ENCODE results near the gene OSBPL5.

OSBPL5 gene

GRCh38 chr11:3148255-3148989 lies 16.7 kb downstream of the OSBPL5 start:
- no peak for DNase-seq

- no peak for DNase-seq
These were observed 17.5 kb downstream of the OSBPL5 start for GRCh38 chr11:3147626-3148025.

- no peak for DNase-seq
These were observed 17.9 kb downstream of the OSBPL5 start for GRCh38 chr11:3147257-3147619.

GRCh38 chr11:3146612-3147256 lies 18.4 kb downstream of the OSBPL5 start:
- DNase-seq = no peak

GRCh38 chr11:3145206-3145520 lies 19.9 kb downstream of the OSBPL5 start:
- DNase-seq = no peak

GRCh38 chr11:3144296-3145205 lies 20.6 kb downstream of the OSBPL5 start:
- no peak for DNase-seq

- DNase-seq = no peak
These were observed 21.8 kb downstream of the OSBPL5 start for GRCh38 chr11:3143136-3143880.

- DNase-seq = no peak
These were observed 24.9 kb downstream of the OSBPL5 start for GRCh38 chr11:3140291-3140603.

GRCh38 chr11:3139481-3140290 lies 25.4 kb downstream of the OSBPL5 start:
- peak; percentile 46 for DNase-seq

- no peak for DNase-seq
These were observed 26.0 kb downstream of the OSBPL5 start for GRCh38 chr11:3139086-3139440.

- DNase-seq = no peak
These were observed 26.7 kb downstream of the OSBPL5 start for GRCh38 chr11:3138178-3139085.

- peak; percentile 91 for DNase-seq
These were observed 27.5 kb downstream of the OSBPL5 start for GRCh38 chr11:3137486-3138177.

- DNase-seq = peak; percentile 65
These were observed 28.3 kb downstream of the OSBPL5 start for GRCh38 chr11:3136546-3137455.

- peak; percentile 85 for DNase-seq
These were observed 29.3 kb downstream of the OSBPL5 start for GRCh38 chr11:3135481-3136440.

- DNase-seq = no peak
These were observed 30.2 kb downstream of the OSBPL5 start for GRCh38 chr11:3134651-3135480.

GRCh38 chr11:3134218-3134621 lies 30.9 kb downstream of the OSBPL5 start:
- no peak for DNase-seq

All from hematopoietic multipotent progenitor cell treated with erythropoietin and hydrocortisone succinate and interleukin-3 and kit ligand, for 4 days (in vitro differentiated cells).